Ishikawa (cell line): Measurements from ENCODE around the gene USP2.

Experiments used
- CEBPB ChIP-seq: IDR thresholded peaks from 2 replicates; pipeline ENCODE4 v1.6.1; 2012
- CREB1 ChIP-seq: IDR thresholded peaks from 2 replicates; pipeline ENCODE4 v1.6.1; 2012; ENCODE audit warnings: low read depth
- EGR1 ChIP-seq: IDR thresholded peaks from 2 replicates; pipeline ENCODE4 v1.6.1; 2012
- EP300 ChIP-seq: IDR thresholded peaks from 2 replicates; pipeline ENCODE4 v1.6.1; 2012; ENCODE audit warnings: borderline replicate concordance
- FOXM1 ChIP-seq: IDR thresholded peaks from 2 replicates; pipeline ENCODE4 v1.6.1; 2012; ENCODE audit warnings: low read depth, borderline replicate concordance
- NFIC ChIP-seq: IDR thresholded peaks from 2 replicates; pipeline ENCODE4 v1.6.1; 2012
- RAD21 ChIP-seq: IDR thresholded peaks from 2 replicates; pipeline ENCODE4 v1.6.1; 2012; ENCODE audit warnings: low read depth
- REST ChIP-seq: IDR thresholded peaks from 2 replicates; pipeline ENCODE4 v1.6.1; 2012; ENCODE audit warnings: low read depth, mild to moderate bottlenecking
- TAF1 ChIP-seq: IDR thresholded peaks from 2 replicates; pipeline ENCODE4 v1.6.1; 2012; ENCODE audit warnings: low read depth, mild to moderate bottlenecking
- TCF12 ChIP-seq: IDR thresholded peaks from 2 replicates; pipeline ENCODE4 v1.6.1; 2012; ENCODE audit warnings: low read depth
- TEAD4 ChIP-seq: IDR thresholded peaks from 2 replicates; pipeline ENCODE4 v1.6.1; 2012
- YY1 ChIP-seq: IDR thresholded peaks from 2 replicates; pipeline ENCODE4 v1.6.1; 2012; ENCODE audit warnings: low read depth
- ZBTB7A ChIP-seq: IDR thresholded peaks from 2 replicates; pipeline ENCODE4 v1.6.1; 2012; ENCODE audit warnings: low read depth
- TF ChIP-seq, protein P1 (sequence below): IDR thresholded peaks from 2 replicates; pipeline ENCODE4 v1.6.1; 2012
- TF ChIP-seq, protein P2 (sequence below): IDR thresholded peaks from 2 replicates; pipeline ENCODE4 v1.6.1; 2012

Gene USP2

DNA sequence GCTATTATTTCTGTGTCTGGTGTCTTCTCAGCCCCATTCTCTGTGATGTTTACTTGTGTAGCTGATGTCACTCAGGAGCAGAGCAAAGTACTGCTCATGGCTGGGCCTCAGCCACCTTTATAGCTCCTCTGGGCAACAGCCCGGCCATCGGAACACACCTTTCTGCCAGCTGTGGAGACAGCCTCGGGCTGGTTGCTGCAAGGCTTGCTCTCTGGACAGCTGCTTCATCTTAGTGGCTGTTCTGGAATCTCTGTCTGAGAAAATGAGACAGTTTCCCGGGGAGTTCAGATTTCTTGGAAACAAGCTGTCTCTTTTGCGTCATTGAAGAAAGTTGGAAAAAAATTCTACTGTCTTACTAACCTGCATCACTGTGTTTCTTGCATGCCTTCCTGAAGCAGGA, 21.5 kb upstream of the USP2 start:
- TF ChIP-seq RAD21 (no peak), EGR1 (no peak), TAF1 (no peak), CREB1 (no peak), YY1 (no peak), EP300 (no peak)

DNA sequence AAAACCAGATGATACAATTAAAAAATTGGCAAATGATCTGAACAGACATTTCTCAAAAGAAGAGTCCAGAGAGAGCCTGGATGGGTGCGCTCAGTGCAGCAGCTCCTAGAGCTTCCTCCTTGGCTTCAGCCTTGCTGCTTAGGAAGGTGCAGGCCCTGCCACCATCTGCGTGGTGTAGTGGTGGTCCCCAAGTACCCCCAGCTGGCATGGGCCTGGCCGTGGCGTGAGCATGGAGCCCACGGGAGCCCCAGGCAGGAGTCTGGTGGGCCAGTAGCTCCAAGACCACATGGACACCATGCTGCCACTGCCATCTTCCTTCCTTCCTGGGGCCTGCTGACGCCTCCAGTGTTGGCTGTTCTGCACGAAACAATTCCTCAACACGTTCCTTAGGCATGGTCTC, 21.0 kb upstream of the USP2 start:
- TF ChIP-seq ZBTB7A, result no peak
- TF ChIP-seq, protein P1, sequence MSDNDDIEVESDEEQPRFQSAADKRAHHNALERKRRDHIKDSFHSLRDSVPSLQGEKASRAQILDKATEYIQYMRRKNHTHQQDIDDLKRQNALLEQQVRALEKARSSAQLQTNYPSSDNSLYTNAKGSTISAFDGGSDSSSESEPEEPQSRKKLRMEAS, result no peak
- TF ChIP-seq REST, result no peak
- TF ChIP-seq TEAD4, result no peak
- TF ChIP-seq NFIC, result no peak
- TF ChIP-seq TCF12, result no peak
- no peak for TF ChIP-seq EP300
- no peak for TF ChIP-seq CREB1
- no peak for TF ChIP-seq RAD21
- no peak for TF ChIP-seq FOXM1

DNA sequence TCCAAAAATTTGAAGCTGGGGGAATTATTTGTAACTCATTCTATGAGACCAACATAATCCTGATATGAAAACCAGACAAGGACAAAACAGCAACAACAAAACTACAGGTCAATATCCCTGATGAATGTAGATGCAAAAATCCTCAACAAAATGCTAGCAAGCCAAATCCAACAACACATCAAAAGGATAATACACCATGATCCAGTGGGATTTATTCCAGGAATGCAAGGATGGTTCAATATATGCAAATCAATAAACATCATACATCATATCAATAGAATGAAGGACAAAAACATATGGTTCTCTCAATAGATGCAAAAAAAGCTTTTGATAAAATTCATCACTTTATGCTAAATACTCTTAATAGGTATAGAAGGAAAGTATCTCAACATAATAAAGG, 19.4 kb upstream of the USP2 start:
- TF ChIP-seq, protein P2, sequence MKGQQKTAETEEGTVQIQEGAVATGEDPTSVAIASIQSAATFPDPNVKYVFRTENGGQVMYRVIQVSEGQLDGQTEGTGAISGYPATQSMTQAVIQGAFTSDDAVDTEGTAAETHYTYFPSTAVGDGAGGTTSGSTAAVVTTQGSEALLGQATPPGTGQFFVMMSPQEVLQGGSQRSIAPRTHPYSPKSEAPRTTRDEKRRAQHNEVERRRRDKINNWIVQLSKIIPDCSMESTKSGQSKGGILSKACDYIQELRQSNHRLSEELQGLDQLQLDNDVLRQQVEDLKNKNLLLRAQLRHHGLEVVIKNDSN, result no peak
- no peak for TF ChIP-seq CEBPB
- TF ChIP-seq EGR1, result no peak
- TF ChIP-seq, protein P1, result no peak
- TF ChIP-seq FOXM1, result no peak
- no peak for TF ChIP-seq TEAD4
- TF ChIP-seq NFIC, result no peak
- TF ChIP-seq RAD21, result no peak
- TF ChIP-seq ZBTB7A, result no peak
- TF ChIP-seq TAF1, result no peak
- no peak for TF ChIP-seq TCF12

GRCh38 chr11:119397740-119398139, 16.2 kb upstream of the USP2 start:
- no peak for TF ChIP-seq NFIC
- no peak for TF ChIP-seq YY1
- TF ChIP-seq RAD21, result no peak
- TF ChIP-seq ZBTB7A, result no peak
- no peak for TF ChIP-seq REST
- TF ChIP-seq CEBPB, result no peak
- no peak for TF ChIP-seq EGR1
- no peak for TF ChIP-seq TEAD4
- TF ChIP-seq, protein P1, result no peak
- TF ChIP-seq TCF12, result no peak
- no peak for TF ChIP-seq CREB1
- TF ChIP-seq FOXM1, result no peak
- TF ChIP-seq TAF1, result no peak
- no peak for TF ChIP-seq EP300
- TF ChIP-seq, protein P2, result no peak

GRCh38 chr11:119396835-119397234, 15.3 kb upstream of the USP2 start:
- TF ChIP-seq TAF1, result no peak
- TF ChIP-seq, protein P2, result no peak
- no peak for TF ChIP-seq TCF12
- no peak for TF ChIP-seq ZBTB7A
- no peak for TF ChIP-seq RAD21
- no peak for TF ChIP-seq CREB1
- TF ChIP-seq REST, result no peak
- no peak for TF ChIP-seq YY1
- no peak for TF ChIP-seq EP300
- TF ChIP-seq CEBPB, result no peak
